Natural killer cell (primary cell): ENCODE measurements around the gene FKBP1A. TPM values are rescaled to one million over a fixed set of nuclear protein-coding genes. Genes with fewer than 3 reads are reported as not detected.

Experiments
- ATAC-seq, 3 donors: fragments of 150-1000 bp in 2 of 3; fragments of 200-7000 bp in 1 of 3; cut with Tn5 transposase; 1 replicate in 1 of 3; 2 replicates in 2 of 3; pipeline ENCODE4 v1.10.0; 2021; ENCODE audit warnings: mild to moderate bottlenecking in 2 of 3, moderate library complexity in 2 of 3
- DNase-seq, 2 donors: peaks; one replicate each; pipeline versions ENCODE4 v3.0.0 to v3.0.0-alpha.2; 2013 to 2021; ENCODE audit warnings: mixed read lengths in 1 of 2
- H3K27ac ChIP-seq: one replicate; pipeline ENCODE4 v1.5.1; 2013; ENCODE audit warnings: mild to moderate bottlenecking, low read length
- H3K27me3 ChIP-seq: one replicate; pipeline ENCODE4 v1.6.1; 2013; ENCODE audit warnings: low read length; ENCODE audit not compliant: control insufficient read depth, insufficient read depth
- H3K36me3 ChIP-seq: one replicate; pipeline ENCODE4 v1.6.1; 2013; ENCODE audit warnings: low read length; ENCODE audit not compliant: control insufficient read depth, insufficient read depth
- H3K4me1 ChIP-seq: one replicate; pipeline ENCODE4 v1.6.1; 2013; ENCODE audit warnings: low read length; ENCODE audit not compliant: control insufficient read depth, insufficient read depth
- H3K4me3 ChIP-seq: one replicate; pipeline ENCODE4 v1.5.1; 2013; ENCODE audit warnings: low read length
- H3K9me3 ChIP-seq: one replicate; pipeline ENCODE4 v1.6.1; 2013; ENCODE audit warnings: low read length; ENCODE audit not compliant: control insufficient read depth, insufficient read depth
- H3K27ac Mint-ChIP-seq, 2 donors: one replicate each; pipeline ENCODE4 v1.8.0; 2022; ENCODE audit warnings: mild to moderate bottlenecking in 2 of 2, mixed read lengths in 2 of 2, moderate library complexity in 1 of 2
- H3K27me3 Mint-ChIP-seq, 2 donors: one replicate each; pipeline ENCODE4 v1.8.0; 2022; ENCODE audit warnings: low read depth in 2 of 2, mixed read lengths in 2 of 2
- H3K36me3 Mint-ChIP-seq: one replicate; pipeline ENCODE4 v1.8.0; 2022; ENCODE audit warnings: mixed read lengths
- H3K4me1 Mint-ChIP-seq, 2 donors: one replicate each; pipeline ENCODE4 v1.8.0; 2022; ENCODE audit warnings: mixed read lengths in 2 of 2
- H3K4me3 Mint-ChIP-seq: one replicate; pipeline ENCODE4 v1.8.0; 2022; ENCODE audit warnings: mild to moderate bottlenecking, moderate library complexity, mixed read lengths
- H3K9me3 Mint-ChIP-seq, 2 donors: one replicate each; pipeline ENCODE4 v1.8.0; 2022; ENCODE audit warnings: mixed read lengths in 2 of 2
- WGBS: methylation state at CpG from one replicate; pipeline ENCODE4 v1.1.7; 2013; ENCODE audit warnings: missing lambda C conversion rate; ENCODE audit not compliant: insufficient coverage; 5-methylcytosine and 5-hydroxymethylcytosine counted together
- intact Hi-C: fragments of 100-400 bp; cut with micrococcal nuclease; formaldehyde crosslinking; loops from one replicate; pipeline ENCODE4 v1.14.2; 2022
- total RNA-seq, 4 donors: library from RNA; stranded (reverse); fragments of 120-200 nt in 1 of 4; gene quantifications; one replicate each; pipeline versions ENCODE4 v1.2.3 to v1.2.4, GENCODE V29; 2013 to 2022
- TF ChIP-seq, protein P1 (sequence below): fragments of 200-600 bp; IDR thresholded peaks from one replicate; pipeline ENCODE4 v1.8.0; 2022; ENCODE audit warnings: antibody characterized with exemption

The FKBP1A gene
- total RNA-seq, 3 donors from 2014 or later (not counting 1 experiment from before 2014, with no cell fraction given), result 74.6 to 76.4 (median 75.4) TPM

DNA sequence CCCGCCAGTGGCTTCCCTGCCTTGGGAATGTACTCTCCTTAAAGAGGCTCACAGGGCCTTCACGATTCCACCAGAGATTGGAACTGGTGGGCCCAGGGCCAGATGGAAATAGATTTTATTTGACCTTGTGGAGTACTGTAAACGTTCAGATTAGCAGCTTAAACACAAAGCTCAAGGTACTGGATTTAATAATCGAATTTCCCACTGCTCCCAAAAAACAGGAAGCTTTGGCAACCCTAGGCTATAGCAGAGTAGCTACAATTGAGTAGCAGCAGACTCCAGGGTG lies 71.3 kb downstream of the FKBP1A start:
- peak overlapping the region in 1 of 2 donors; percentile 85 for H3K27ac Mint-ChIP-seq
- TF ChIP-seq, protein P1, sequence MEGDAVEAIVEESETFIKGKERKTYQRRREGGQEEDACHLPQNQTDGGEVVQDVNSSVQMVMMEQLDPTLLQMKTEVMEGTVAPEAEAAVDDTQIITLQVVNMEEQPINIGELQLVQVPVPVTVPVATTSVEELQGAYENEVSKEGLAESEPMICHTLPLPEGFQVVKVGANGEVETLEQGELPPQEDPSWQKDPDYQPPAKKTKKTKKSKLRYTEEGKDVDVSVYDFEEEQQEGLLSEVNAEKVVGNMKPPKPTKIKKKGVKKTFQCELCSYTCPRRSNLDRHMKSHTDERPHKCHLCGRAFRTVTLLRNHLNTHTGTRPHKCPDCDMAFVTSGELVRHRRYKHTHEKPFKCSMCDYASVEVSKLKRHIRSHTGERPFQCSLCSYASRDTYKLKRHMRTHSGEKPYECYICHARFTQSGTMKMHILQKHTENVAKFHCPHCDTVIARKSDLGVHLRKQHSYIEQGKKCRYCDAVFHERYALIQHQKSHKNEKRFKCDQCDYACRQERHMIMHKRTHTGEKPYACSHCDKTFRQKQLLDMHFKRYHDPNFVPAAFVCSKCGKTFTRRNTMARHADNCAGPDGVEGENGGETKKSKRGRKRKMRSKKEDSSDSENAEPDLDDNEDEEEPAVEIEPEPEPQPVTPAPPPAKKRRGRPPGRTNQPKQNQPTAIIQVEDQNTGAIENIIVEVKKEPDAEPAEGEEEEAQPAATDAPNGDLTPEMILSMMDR, result no peak

DNA sequence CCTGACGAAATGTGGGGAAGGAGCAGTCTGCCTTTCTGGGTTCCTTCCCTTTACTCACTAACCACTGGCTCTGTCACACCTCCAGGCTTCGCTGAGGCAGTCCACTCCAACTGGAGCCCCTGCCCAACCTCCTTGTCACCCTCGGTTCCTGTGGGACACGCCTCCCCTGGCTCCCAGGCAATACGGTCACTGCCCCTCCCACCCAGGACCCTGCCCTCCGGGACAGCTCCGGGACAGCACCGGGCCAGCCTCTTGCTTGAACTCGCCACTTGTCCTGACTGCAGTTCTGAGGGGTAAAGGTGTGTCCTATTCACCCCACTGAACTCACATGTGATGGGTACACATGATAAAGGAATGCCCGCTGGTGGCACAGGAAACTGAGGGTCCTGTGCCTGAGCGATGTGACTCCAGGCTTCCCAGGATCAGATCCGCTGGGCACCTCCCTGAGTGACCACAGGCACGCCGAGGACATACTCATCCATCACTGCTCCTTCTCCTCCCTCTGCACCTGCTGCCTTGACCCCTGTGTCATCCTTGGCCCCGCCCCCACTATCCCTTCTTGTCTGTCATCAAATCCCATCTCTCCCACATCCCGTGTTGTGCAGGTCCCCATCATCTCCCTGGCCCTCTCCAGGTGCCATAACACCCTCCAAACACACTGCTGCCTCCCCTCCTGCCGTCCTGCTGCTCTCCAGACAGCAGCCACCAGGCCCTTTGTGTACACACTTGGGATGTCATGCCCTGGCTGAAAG lies 71.8 kb downstream of the FKBP1A start:
- 91% methylated on average over 17 of the region's 17 CpGs for WGBS
- DNase-seq (no peak), ATAC-seq (no peak)
- no peak overlapping the region for H3K27ac ChIP-seq
- H3K9me3 ChIP-seq, result no peaks in the 10 kb centered on the region
- no peaks in the 10 kb centered on the region for H3K4me1 Mint-ChIP-seq
- H3K4me3 Mint-ChIP-seq, result no peak overlapping the region
- H3K27me3 ChIP-seq, result no peaks in the 10 kb centered on the region
- H3K9me3 Mint-ChIP-seq, result no peaks in the 10 kb centered on the region
- TF ChIP-seq, protein P1, result no peak
- H3K4me3 ChIP-seq, result no peak overlapping the region
- intact Hi-C loops, result no loop called here
- no peaks in the 10 kb centered on the region for H3K36me3 Mint-ChIP-seq
- peaks cover 18 to 19% of the 10 kb centered on the region in 2 donors for H3K27me3 Mint-ChIP-seq
- H3K36me3 ChIP-seq, result no peaks in the 10 kb centered on the region
- peaks cover 13% of the 10 kb centered on the region for H3K4me1 ChIP-seq
- peak overlapping the region in 1 of 2 donors; percentile 85 for H3K27ac Mint-ChIP-seq

More for the DNA sequence above, 71.3 kb downstream of the FKBP1A start:
- H3K27ac ChIP-seq, result no peak overlapping the region
- no peak overlapping the region for H3K4me3 ChIP-seq
- Mint-ChIP-seq H3K27me3 (peaks cover 18 to 19% of the 10 kb centered on the region in 2 donors), H3K4me1 (no peaks in the 10 kb centered on the region), H3K36me3 (no peaks in the 10 kb centered on the region), H3K4me3 (no peak overlapping the region), H3K9me3 (no peaks in the 10 kb centered on the region)
- no peaks in the 10 kb centered on the region for H3K9me3 ChIP-seq
- DNase-seq, result no peak
- H3K36me3 ChIP-seq, result no peaks in the 10 kb centered on the region
- ATAC-seq, result no peak
- intact Hi-C loops, result no loop called here
- WGBS, result 82% methylated on average over 4 of the region's 4 CpGs
- peaks cover 17% of the 10 kb centered on the region for H3K4me1 ChIP-seq
- no peaks in the 10 kb centered on the region for H3K27me3 ChIP-seq

DNA sequence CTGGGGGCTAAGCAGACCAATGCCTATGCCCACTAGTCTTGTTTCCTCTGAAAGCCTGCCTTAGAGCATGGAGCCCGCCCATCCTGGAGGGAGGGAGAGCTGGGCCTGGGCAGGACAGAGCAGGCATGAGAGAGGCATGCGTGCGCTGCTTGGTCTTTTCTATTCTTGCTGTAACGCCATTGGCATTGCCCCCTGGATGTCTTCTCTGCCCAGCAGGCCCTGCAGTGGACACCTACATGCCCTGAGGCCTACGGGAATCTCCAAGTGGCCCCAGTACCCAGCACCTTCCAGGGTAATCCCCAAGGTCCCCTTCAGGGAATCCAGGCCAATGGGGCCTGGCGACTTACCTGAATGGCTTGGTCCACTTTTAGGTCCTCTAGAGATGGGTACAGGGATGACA lies 72.8 kb downstream of the FKBP1A start:
- DNase-seq, result no peak
- Mint-ChIP-seq H3K4me3 (no peak overlapping the region), H3K27me3 (peaks cover 22 to 23% of the 10 kb centered on the region in 2 donors), H3K27ac (peak overlapping the region in 1 of 2 donors; percentile 40), H3K9me3 (no peaks in the 10 kb centered on the region), H3K36me3 (no peaks in the 10 kb centered on the region), H3K4me1 (no peaks in the 10 kb centered on the region)
- no peak overlapping the region for H3K27ac ChIP-seq
- H3K27me3 ChIP-seq, result no peaks in the 10 kb centered on the region
- no peaks in the 10 kb centered on the region for H3K9me3 ChIP-seq
- TF ChIP-seq, protein P1, result no peak
- H3K36me3 ChIP-seq, result no peaks in the 10 kb centered on the region
- no peak for ATAC-seq
- H3K4me3 ChIP-seq, result no peak overlapping the region
- intact Hi-C loops, result no loop called here
- peaks cover 6% of the 10 kb centered on the region for H3K4me1 ChIP-seq
- WGBS, result 92% methylated on average over 6 of the region's 6 CpGs

DNA sequence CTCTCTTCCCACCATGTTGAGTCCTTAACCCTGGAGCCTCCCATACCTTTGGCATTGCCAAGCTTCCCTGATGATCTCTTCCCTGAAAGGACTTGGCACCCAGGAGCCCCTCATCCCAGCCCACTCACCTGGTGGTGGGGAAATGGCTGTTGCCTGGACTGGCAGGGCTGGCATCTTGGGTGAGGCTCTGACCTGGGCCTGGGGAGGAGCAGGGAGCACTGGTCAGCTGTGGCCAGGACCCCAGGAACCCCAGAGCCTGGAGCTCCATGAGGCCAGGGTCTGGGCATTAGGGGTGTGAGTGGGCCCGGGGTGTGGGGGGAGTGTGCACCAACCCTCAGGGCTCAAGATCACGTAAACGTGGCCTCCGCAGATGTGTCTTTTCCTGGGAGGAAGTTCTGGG lies 73.4 kb downstream of the FKBP1A start:
- WGBS, result 85% methylated on average over 4 of the region's 4 CpGs
- no peak for DNase-seq

More for the DNA sequence above, 73.4 kb downstream of the FKBP1A start:
- peaks cover 28 to 29% of the 10 kb centered on the region in 2 donors for H3K27me3 Mint-ChIP-seq
- Histone ChIP-seq H3K27ac (no peak overlapping the region), H3K4me3 (no peak overlapping the region), H3K9me3 (no peaks in the 10 kb centered on the region), H3K4me1 (peaks cover under 1% of the 10 kb centered on the region), H3K27me3 (no peaks in the 10 kb centered on the region), H3K36me3 (no peaks in the 10 kb centered on the region)
- TF ChIP-seq, protein P1, result no peak
- H3K9me3 Mint-ChIP-seq, result no peaks in the 10 kb centered on the region
- no peak for ATAC-seq
- no peak overlapping the region for H3K4me3 Mint-ChIP-seq
- intact Hi-C loops, result loop anchor here (10.0 kb wide), 1 partner anchor 455 kb away; no protein-coding TSS in a partner anchor
- no peaks in the 10 kb centered on the region for H3K36me3 Mint-ChIP-seq
- H3K4me1 Mint-ChIP-seq, result no peaks in the 10 kb centered on the region
- no peak overlapping the region for H3K27ac Mint-ChIP-seq
